22Rv1 (cell line): ENCODE measurements around the gene ICE2.

Source experiments
- H3K27ac ChIP-seq: fragments of 450-650 bp; 2 replicates; pipeline ENCODE4 v1.5.1; 2017
- CTCF ChIP-seq: fragments of 450-650 bp; IDR thresholded peaks from 2 replicates; pipeline ENCODE4 v1.5.1; 2017; ENCODE audit warnings: mild to moderate bottlenecking
- ZFX ChIP-seq: fragments of 450-650 bp; IDR thresholded peaks from 2 replicates; pipeline ENCODE4 v1.6.1; 2017; ENCODE audit warnings: antibody characterized with exemption, borderline replicate concordance

Gene ICE2

GRCh38 chr15:60458721-60459120 is 20.2 kb downstream of the ICE2 start:
- H3K27ac ChIP-seq, result no peak overlapping the region
- no peak for TF ChIP-seq CTCF

GRCh38 chr15:60457985-60458384 is 21.0 kb downstream of the ICE2 start:
- no peak overlapping the region for H3K27ac ChIP-seq
- TF ChIP-seq ZFX (no peak), CTCF (no peak)

GRCh38 chr15:60454824-60455223 is 24.1 kb downstream of the ICE2 start:
- H3K27ac ChIP-seq, result no peak overlapping the region
- TF ChIP-seq ZFX, result no peak
- no peak for TF ChIP-seq CTCF

GRCh38 chr15:60448668-60449360 is 30.1 kb downstream of the ICE2 start:
- TF ChIP-seq ZFX (no peak), CTCF (no peak)
- H3K27ac ChIP-seq, result 0 out of 2 replicates have a peak overlapping the region, but pooled peaks have one; percentile 15

GRCh38 chr15:60444289-60444912 is 34.5 kb downstream of the ICE2 start:
- H3K27ac ChIP-seq, result no peak overlapping the region
- TF ChIP-seq ZFX, result no peak
- peak; percentile 47 for TF ChIP-seq CTCF

GRCh38 chr15:60442763-60443162 is 36.2 kb downstream of the ICE2 start:
- H3K27ac ChIP-seq, result no peak overlapping the region
- TF ChIP-seq CTCF (no peak), ZFX (no peak)

GRCh38 chr15:60442031-60442650 is 36.8 kb downstream of the ICE2 start:
- TF ChIP-seq CTCF (no peak), ZFX (no peak)
- no peak overlapping the region for H3K27ac ChIP-seq
